Brain pericyte (primary cell): Measurements from ENCODE around the gene CPPED1.

Experiments used
- DNase-seq: peaks from one replicate; pipeline ENCODE4 v3.0.0-alpha.2; 2012; ENCODE audit warnings: low read depth, low spot score

CPPED1 gene

DNA sequence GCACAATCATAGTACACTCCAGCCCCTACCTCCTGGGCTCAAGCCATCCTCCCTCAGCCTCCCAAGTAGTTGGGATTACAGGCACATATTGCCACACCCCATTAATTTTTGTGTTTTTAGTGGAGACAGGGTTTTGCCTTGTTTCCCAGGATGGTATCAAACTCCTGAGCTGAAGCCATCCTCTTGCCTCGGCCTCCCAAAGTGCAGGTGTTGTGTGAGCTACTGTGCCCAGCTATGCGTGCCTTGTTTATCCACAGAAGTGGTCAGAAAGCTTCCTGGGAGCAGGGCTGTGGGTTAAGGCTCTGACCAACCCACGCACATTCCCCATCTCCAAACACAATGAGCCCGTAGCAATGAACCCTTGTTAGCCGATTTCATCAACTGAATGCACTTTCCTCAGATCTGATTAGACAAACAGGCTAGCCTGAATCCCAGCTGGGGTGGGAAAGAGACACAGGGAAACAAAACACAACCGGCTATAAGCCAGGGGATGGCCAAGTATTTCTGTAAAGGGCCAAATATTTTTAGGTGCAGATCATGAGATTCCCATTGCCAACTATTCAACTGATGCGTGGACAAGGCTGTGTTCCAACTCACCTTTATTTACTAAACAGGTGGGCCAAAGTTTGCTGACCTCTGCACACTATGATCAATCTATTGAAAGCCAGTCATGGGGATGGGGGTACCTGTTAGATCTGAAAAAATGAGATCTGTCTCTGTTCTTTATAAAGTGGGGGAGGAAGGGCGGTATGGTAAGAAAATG, 193.6 kb downstream of the CPPED1 start:
- DNase-seq = no peak
